GM20000 (cell line): ENCODE data around the gene WEE1.
"Not testable (repeated sequence)": the region's sequence is repeated elsewhere in the genome, so short reads cannot be mapped to it uniquely, and the experiment has no call there.

Source experiments
- DNase-seq: peaks from one replicate; pipeline ENCODE4 v3.0.0; 2012; ENCODE audit warnings: low spot score
- TF ChIP-seq, protein P1 (sequence below): IDR thresholded peaks from 2 replicates; pipeline ENCODE4 v1.5.1; 2012; ENCODE audit warnings: mild to moderate bottlenecking, control low read depth; ENCODE audit errors: extremely low read depth, missing control alignments

The WEE1 gene

DNA sequence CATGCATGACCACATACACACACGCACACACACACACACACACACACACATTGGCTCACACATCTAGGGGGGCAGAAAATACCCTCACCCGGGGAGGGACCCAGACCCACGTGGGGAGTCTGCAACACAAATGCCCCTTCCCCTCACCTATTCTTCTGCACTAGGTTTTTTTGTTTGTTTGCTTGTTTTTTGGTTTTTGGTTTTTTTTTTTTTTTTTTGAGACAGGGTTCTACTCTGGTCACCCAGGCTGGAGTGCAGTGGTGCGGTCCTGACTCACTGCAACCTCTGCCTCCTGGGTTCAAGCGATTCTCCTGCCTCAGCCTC is 28.4 kb downstream of the WEE1 start:
- TF ChIP-seq, protein P1, sequence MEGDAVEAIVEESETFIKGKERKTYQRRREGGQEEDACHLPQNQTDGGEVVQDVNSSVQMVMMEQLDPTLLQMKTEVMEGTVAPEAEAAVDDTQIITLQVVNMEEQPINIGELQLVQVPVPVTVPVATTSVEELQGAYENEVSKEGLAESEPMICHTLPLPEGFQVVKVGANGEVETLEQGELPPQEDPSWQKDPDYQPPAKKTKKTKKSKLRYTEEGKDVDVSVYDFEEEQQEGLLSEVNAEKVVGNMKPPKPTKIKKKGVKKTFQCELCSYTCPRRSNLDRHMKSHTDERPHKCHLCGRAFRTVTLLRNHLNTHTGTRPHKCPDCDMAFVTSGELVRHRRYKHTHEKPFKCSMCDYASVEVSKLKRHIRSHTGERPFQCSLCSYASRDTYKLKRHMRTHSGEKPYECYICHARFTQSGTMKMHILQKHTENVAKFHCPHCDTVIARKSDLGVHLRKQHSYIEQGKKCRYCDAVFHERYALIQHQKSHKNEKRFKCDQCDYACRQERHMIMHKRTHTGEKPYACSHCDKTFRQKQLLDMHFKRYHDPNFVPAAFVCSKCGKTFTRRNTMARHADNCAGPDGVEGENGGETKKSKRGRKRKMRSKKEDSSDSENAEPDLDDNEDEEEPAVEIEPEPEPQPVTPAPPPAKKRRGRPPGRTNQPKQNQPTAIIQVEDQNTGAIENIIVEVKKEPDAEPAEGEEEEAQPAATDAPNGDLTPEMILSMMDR, result no peak
- no peak for DNase-seq

DNA sequence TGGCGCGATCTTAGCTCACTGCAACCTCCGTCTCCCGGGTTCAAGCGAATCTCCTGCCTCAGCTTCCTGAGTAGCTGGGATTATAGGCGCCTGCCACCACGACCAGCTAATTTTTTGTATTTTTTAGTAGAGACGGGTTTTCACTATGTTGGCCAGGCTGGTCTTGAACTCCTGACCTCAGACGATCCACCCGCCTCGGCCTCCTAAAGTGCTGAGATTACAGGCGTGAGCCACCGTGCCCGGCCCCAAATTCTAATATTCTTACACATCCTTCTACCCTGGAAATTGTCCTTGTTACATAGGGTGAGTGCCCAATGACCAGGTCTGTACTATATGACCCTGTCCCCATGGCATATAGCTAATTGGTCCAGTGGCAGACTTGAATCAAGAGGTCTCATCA is 29.7 kb downstream of the WEE1 start:
- not testable (repeated sequence) for DNase-seq

DNA sequence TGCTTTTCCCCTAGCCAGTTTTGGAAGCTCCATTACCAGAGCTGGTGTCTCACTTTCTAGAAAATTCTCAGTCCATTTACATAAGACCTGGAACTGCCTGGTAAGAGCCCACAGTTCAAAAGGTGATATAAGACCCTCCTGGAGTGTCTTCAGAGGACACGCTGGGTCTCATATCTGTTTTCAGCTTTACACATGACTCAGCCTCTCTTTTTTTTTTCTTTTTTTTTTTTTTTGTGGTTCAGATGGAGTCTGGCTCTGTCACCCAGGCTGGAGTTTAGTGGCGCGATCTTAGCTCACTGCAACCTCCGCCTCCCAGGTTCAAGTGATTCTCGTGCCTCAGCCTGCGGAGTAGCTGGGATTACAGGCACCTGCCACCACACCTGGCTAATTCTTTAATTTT is 30.7 kb downstream of the WEE1 start:
- TF ChIP-seq, protein P1, result no peak
- DNase-seq, result no peak

DNA sequence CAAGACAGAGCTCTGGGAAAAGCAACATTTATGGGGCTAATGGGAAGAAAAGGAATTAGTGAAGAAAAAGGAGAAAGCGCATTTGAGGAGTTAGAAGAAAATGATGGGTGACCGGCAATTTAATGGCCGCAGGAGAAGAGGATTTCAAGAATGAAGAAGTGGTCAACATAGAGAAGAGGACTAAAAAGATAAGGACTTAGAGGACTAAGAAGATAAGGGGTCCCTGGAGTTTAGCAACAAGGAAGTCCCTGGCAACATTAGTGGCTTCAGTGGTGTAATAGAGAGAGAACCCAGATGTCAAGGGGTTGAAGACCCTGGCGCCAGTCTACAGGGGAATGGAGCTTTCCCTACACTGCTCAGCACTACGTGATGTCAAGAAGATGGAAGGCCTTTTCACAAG is 32.3 kb downstream of the WEE1 start:
- TF ChIP-seq, protein P1, result no peak
- DNase-seq, result no peak

DNA sequence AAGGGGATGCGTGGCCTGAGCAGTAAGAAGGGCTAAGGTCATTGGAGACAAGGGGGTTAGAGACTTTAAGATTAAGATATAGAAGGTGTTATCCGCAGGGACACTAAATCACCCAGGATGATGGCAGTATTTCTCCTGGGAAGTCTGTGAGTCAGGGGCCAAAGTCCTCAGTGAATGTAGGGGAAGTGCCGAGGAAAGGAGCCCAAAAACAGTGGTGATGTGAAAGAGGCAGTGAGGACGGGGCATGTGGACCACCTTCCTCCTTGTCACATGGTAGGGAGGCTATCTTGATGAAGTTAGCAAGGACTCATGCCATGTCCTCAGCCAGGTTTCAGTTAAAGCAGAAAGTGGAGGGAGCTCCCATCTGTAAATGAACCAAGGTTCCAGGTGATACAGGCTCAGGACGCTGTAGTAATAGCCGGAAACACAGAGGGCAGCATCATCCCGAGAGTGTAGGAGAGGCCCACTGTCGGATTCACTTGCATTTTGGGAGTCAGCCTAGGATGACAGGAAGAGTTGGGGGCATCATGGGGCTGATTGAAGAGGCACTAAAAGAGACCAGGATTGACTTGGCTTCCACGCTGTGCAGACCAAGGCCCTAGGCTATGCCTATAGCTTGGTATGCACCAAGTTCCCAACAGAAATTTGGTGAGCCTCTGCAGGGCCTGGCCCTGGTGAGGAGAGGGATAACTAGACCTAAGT is 33.5 kb downstream of the WEE1 start:
- no peak for DNase-seq
- TF ChIP-seq, protein P1, result no peak

DNA sequence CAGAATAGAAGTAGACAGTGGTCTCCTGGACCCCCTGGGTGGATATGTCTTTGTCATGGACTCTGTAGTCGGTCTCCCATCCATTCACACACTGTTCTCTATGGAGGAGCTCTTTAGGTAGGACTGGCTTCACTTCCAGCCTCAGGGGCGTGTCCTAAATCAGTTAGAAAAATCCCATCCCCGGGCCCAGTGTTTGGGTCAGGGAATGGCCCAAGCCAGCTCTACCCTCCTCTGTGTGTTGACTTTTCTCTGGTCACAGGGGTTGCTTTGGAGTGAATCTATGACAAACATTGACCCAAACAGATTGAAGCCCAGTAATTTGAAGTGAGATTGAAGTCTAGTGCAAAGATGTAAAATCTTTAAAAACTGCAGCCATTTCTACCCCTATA is 34.0 kb downstream of the WEE1 start:
- TF ChIP-seq, protein P1, result no peak

DNA sequence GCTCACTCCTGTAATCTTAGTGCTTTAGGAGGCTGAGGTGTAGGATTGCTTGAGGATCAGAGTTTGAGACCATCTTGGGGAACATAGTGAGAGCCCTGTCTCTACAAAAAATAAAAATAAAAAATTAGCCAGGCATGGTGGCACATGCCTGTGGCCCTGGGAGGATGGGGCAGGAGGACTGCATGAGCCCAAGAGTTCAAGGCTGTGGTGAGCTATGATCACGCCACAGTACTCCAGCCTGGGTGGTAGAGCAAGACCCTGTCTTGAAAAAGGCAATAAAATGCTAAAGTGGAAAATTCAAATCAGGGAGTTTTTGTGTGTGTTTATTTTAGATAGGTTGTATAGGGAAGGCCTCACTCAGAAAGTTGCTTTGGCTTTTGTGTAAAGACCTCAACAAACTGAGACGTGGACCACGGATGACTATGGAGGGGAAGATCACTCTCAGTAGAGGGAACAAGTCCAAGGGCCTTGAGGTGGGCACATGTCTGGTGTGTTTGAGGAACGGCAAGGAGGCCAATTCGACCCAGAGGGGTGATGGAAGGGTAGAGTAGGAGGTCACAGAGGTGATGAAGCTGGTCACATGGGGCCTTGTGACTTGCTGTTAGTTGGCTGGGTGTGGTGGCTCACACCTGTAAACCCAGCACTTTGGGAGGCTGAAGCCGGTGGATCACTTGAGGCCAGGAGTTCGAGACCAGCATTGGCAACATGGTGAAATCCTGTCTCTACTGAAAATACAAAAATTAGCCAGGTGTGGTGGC is 35.7 kb downstream of the WEE1 start:
- TF ChIP-seq, protein P1, result no peak
- no peak for DNase-seq

More for the DNA sequence above, 34.0 kb downstream of the WEE1 start:
- DNase-seq, result no peak

DNA sequence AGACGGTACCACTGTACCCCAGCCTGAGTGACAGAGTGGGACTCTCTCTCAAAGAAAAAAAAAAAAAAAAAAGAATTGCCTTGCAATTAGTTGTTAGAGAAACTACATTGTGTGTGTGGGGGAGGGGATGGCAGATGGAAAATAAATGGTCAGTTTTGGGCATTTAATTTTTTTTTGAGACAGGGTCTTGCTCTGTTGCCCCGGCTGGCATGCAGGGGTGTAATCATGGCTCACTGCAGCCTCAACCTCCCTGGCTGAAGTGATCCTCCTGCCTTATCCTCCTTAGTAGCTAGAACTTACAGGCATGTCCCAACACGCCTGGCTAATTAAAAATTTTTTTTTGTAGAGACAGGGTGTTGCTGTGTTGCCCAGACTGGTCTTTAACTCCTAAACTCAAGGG is 36.4 kb downstream of the WEE1 start:
- DNase-seq, result no peak
- TF ChIP-seq, protein P1, result no peak
